A549 (cell line): ENCODE measurements around the gene SPTB.

Source experiments
- BCL3 ChIP-seq: fragments of >200 bp; sonication (Bioruptor Twin); formaldehyde crosslinking; IDR thresholded peaks from 3 replicates; pipeline ENCODE4 v1.6.1; 2016
- BHLHE40 ChIP-seq: IDR thresholded peaks from 2 replicates; pipeline ENCODE4 v1.6.1; 2012; ENCODE audit warnings: low read depth, low read length, inconsistent platforms
- CEBPB ChIP-seq, 2 experiments: fragments of >200 bp in 1 of 2; sonication (Bioruptor Twin) in 1 of 2; formaldehyde crosslinking in 1 of 2; IDR thresholded peaks; 2 replicates each; pipeline ENCODE4 v1.6.1; 2012 to 2016
- CHD2 ChIP-seq: fragments of 150-350 bp; IDR thresholded peaks from 2 replicates; pipeline ENCODE4 v1.6.1; 2014; ENCODE audit warnings: low read length; ENCODE audit not compliant: partially characterized antibody
- CTCF ChIP-seq: fragments of >200 bp; sonication (Bioruptor Twin); formaldehyde crosslinking; IDR thresholded peaks from 3 replicates; pipeline ENCODE4 v1.5.1; 2016
- EHMT2 ChIP-seq: fragments of 200-600 bp; sonication (generic); IDR thresholded peaks from 2 replicates; pipeline ENCODE4 v1.6.1; 2016; ENCODE audit warnings: antibody characterized with exemption, low read depth, mild to moderate bottlenecking, moderate library complexity
- JUNB ChIP-seq: fragments of >200 bp; sonication (Bioruptor Twin); formaldehyde crosslinking; IDR thresholded peaks from 2 replicates; pipeline ENCODE4 v1.6.1; 2016
- MAX ChIP-seq: IDR thresholded peaks from 2 replicates; pipeline ENCODE4 v1.6.1; 2012
- MAZ ChIP-seq: fragments of 150-350 bp; IDR thresholded peaks from 2 replicates; pipeline ENCODE4 v1.6.1; 2014; ENCODE audit warnings: antibody characterized with exemption, low read depth, low read length, borderline replicate concordance
- MYC ChIP-seq: IDR thresholded peaks from 2 replicates; pipeline ENCODE4 v1.6.1; 2012; ENCODE audit warnings: mild to moderate bottlenecking, inconsistent platforms, low read length, improper control_type of control experiment, borderline replicate concordance
- POLR2A ChIP-seq: IDR thresholded peaks from 2 replicates; pipeline ENCODE4 v1.6.1; 2012; ENCODE audit warnings: mild to moderate bottlenecking, low read length
- RFX5 ChIP-seq: fragments of 450-650 bp; IDR thresholded peaks from 2 replicates; pipeline ENCODE4 v1.7.1; 2014; ENCODE audit warnings: antibody characterized with exemption, mild to moderate bottlenecking, moderate library complexity
- SMC3 ChIP-seq: fragments of >200 bp; sonication (Bioruptor Twin); formaldehyde crosslinking; IDR thresholded peaks from 3 replicates; pipeline ENCODE4 v1.6.1; 2018; ENCODE audit warnings: inconsistent platforms
- TP53 ChIP-seq: fragments of 250-450 bp; sonication (Bioruptor Pico); IDR thresholded peaks from 2 replicates; pipeline ENCODE4 v1.5.0; 2021; ENCODE audit warnings: mild to moderate bottlenecking, moderate library complexity

- no peak for TF ChIP-seq JUNB
- no peak for TF ChIP-seq BHLHE40
- TF ChIP-seq CTCF: no peak
- TF ChIP-seq POLR2A: no peak
- TF ChIP-seq CHD2: no peak
- TF ChIP-seq BCL3: no peak
- no peak for TF ChIP-seq MAZ
- no peak for TF ChIP-seq SMC3
- no peak for TF ChIP-seq MYC
- TF ChIP-seq EHMT2: no peak
- no peak for TF ChIP-seq MAX
- TF ChIP-seq TP53 (CRISPR knock-in tag): no peak
- no peak for TF ChIP-seq CEBPB (IDR thresholded peaks at IDR 0.05)
- TF ChIP-seq RFX5: no peak
Observed at GRCh38 chr14:64801046-64801445, 78.7 kb downstream of the SPTB start.
